ENCODE data around the gene MIEN1. TPM values are rescaled to one million over a fixed set of nuclear protein-coding genes. Genes with fewer than 3 reads are reported as not detected.

Gene MIEN1
- total and polyA plus RNA-seq, 2 of the 13 experiments (the other 11 are each of a cell fraction or from before 2014, with no cell fraction given): 40.6 to 56.6 TPM

GRCh38 chr17:39769974-39770587 is 39.7 kb upstream of the MIEN1 start (continued):
- peak; percentile 60; the same call in 1 of the 2 replicates for TF ChIP-seq FOSL1 (CRISPR knock-in tag; IDR thresholded peaks at IDR 0.05; ENCODE audit: borderline replicate concordance)
- peak; percentile 9; the same call in 1 of the 2 replicates for TF ChIP-seq TBX3 (IDR thresholded peaks at IDR 0.05; ENCODE audit: borderline replicate concordance)
- TF ChIP-seq ZBTB1 (CRISPR knock-in tag; IDR thresholded peaks at IDR 0.05; ENCODE audit: borderline replicate concordance): no peak
- TF ChIP-seq SOX6 (IDR thresholded peaks at IDR 0.05): no peak
- peak; percentile 77 for TF ChIP-seq SOX6 (CRISPR knock-in tag; IDR thresholded peaks at IDR 0.05)
- no peak for TF ChIP-seq SOX13 (IDR thresholded peaks at IDR 0.05)
- TF ChIP-seq SOX13 (CRISPR knock-in tag; conservative IDR thresholded peaks at IDR 0.05 in 1 of 2, IDR thresholded peaks at IDR 0.05 in 1 of 2): peak in 1 of 2 experiments; percentile 89; a peak in 2 of 4 replicates
- TF ChIP-seq FOSL2 (CRISPR knock-in tag; IDR thresholded peaks at IDR 0.05): peak; percentile 90
- no peak for TF ChIP-seq ZHX2 (IDR thresholded peaks at IDR 0.05; ENCODE audit: low read depth)
- no peak for TF ChIP-seq ZHX2 (CRISPR knock-in tag; IDR thresholded peaks at IDR 0.05; ENCODE audit: borderline replicate concordance)
- TF ChIP-seq SOX5 (CRISPR knock-in tag; IDR thresholded peaks at IDR 0.05; ENCODE audit: borderline replicate concordance): peak; percentile 67
- TF ChIP-seq BCLAF1 (IDR thresholded peaks at IDR 0.05): no peak
- TF ChIP-seq TGIF2 (CRISPR knock-in tag; IDR thresholded peaks at IDR 0.05): no peak
- no peak for TF ChIP-seq RNF219 (CRISPR knock-in tag; IDR thresholded peaks at IDR 0.05)
- TF ChIP-seq ATF3 (CRISPR knock-in tag; IDR thresholded peaks at IDR 0.05): 0 out of 2 replicates have a peak, but pooled peaks have one; percentile 36
- TF ChIP-seq KAT7 (CRISPR knock-in tag; IDR thresholded peaks at IDR 0.05; ENCODE audit: borderline replicate concordance): no peak
- peak; percentile 63 for TF ChIP-seq BHLHE40 (IDR thresholded peaks at IDR 0.05; ENCODE audit: low read length)
- no peak for TF ChIP-seq ASH2L (IDR thresholded peaks at IDR 0.05; ENCODE audit: insufficient read length, low read depth, low read length)
- no peak for TF ChIP-seq GPN1 (CRISPR knock-in tag; IDR thresholded peaks at IDR 0.05; ENCODE audit: borderline replicate concordance)

All from HepG2 (cell line).